GM18867 (cell line): ENCODE measurements around the gene TNFSF12.
A peak's percentile ranks its signal among the peaks of the same experiment; 100 is the strongest.

Experiments used
- ATAC-seq: cut with Tn5 transposase; IDR thresholded peaks from one replicate; pipeline ENCODE4 v1.9.1; 2021; ENCODE audit warnings: mild to moderate bottlenecking, moderate library complexity; ENCODE audit not compliant: unreplicated experiment

TNFSF12 gene

GRCh38 chr17:7541074-7541621, 7.7 kb upstream of the TNFSF12 start:
- no peak for ATAC-seq

GRCh38 chr17:7544911-7545310, 3.9 kb upstream of the TNFSF12 start:
- no peak for ATAC-seq

GRCh38 chr17:7549401-7550055, 670 bp downstream of the TNFSF12 start:
- ATAC-seq = no peak

DNA sequence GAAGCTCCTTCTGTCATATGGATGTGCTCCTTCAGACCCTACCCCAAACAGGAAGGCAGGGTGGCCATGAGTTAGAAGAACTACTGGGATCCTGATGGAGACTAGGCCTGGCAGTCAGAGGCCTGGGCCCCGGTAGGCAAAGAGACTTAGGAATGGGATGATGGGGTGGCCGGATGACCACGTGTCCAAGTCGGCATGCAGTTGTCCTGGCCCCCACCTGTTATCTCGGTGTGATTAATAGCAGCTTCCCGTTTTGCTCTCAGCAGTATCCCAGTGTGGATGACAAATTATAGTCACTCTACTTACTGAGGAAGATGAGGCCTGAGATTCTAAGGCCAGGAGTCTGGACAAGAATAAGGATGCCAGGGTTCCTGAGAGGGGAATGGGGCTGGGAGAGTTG, 1.5 kb downstream of the TNFSF12 start:
- ATAC-seq = no peak

DNA sequence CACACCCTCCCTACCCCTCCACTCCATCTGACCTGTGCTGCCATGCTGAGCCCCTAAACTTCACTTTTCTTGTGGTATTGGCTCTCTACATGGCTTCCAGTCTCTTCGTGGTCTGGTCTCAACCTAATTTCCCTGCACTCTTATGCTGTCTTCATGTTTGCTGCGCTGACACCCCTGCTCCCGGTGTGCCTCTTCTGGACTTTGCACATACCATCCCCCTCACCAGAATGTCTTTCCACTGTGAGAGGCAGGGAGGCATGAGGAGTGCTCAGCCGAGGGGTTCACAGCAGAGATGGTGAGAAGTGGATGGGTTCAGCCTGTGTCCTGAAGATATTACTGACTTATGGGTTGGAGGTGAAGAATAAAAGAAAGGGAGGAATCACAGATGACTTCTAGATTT, 2.5 kb downstream of the TNFSF12 start:
- no peak for ATAC-seq

DNA sequence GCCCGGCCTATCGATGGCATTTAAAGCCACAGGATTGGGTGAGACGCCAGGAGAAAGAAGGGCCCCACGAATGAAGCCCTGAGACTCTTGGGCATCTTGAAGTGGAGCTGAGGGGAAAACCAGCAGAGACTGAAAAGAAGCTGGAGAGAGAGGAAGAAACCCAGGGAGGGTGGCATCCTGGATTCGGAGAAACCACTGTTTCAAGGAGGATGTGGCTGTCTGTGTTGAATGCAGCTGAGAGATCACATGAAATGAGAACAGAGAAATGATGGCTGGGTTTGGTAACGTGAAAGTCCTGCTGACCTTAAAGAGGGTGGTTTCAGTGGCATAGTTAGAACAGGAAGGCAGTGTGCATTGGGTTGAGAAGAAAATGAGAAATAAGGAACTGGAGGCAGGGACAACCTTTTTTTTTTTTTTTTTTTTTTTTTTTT, 3.8 kb downstream of the TNFSF12 start:
- peak; percentile 66 for ATAC-seq

DNA sequence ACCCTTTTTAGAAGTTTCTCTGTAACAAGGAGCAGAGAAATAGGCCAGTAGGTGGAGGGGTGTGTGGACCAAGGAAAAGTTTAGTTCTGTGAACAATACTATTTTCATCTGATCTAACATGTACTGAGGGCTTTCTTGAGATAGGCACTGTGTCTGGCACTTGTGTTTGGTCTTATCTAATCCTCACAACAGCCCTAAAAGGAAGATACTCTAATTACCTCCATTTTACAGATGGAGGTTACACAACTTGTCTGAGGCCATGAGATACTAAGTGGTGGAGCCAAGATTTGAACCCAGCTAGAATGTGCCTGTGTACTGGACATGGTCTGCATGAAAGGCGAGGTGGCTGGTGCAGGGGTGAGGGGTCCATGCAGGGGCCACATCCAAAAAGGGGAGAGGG, 4.5 kb downstream of the TNFSF12 start:
- no peak for ATAC-seq

GRCh38 chr17:7555320-7555948, 6.6 kb downstream of the TNFSF12 start:
- ATAC-seq = no peak

DNA sequence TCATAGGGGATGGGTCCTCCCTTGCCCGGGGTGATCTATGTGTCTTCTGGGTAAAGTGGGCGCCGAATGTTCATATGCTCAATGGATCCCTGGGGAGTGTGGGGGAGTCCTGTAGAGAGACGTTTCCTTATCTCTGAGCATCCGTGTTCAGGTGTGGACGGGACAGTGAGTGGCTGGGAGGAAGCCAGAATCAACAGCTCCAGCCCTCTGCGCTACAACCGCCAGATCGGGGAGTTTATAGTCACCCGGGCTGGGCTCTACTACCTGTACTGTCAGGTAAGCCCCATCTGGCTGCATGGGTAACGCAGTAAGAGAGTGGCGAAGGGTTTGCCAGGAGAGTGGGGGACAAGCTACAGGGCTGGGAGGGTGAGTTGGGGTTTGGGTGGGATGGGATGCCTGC, 7.8 kb downstream of the TNFSF12 start:
- no peak for ATAC-seq

- ATAC-seq = no peak
Measured at GRCh38 chr17:7557147-7557764, 8.4 kb downstream of the TNFSF12 start.

GRCh38 chr17:7557775-7558543, 9.1 kb downstream of the TNFSF12 start:
- no peak for ATAC-seq

DNA sequence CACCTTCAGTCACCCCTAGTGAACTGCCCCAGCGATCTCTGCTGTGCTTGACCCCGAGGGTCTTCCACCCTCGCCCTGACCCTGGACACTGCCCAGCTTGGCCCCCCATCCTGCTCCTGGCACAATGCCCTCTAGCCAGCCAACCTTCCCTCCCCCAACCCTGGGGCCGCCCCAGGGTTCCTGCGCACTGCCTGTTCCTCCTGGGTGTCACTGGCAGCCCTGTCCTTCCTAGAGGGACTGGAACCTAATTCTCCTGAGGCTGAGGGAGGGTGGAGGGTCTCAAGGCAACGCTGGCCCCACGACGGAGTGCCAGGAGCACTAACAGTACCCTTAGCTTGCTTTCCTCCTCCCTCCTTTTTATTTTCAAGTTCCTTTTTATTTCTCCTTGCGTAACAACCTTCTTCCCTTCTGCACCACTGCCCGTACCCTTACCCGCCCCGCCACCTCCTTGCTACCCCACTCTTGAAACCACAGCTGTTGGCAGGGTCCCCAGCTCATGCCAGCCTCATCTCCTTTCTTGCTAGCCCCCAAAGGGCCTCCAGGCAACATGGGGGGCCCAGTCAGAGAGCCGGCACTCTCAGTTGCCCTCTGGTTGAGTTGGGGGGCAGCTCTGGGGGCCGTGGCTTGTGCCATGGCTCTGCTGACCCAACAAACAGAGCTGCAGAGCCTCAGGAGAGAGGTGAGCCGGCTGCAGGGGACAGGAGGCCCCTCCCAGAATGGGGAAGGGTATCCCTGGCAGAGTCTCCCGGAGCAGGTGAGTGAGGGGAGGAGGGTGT, 9.9 kb downstream of the TNFSF12 start, which contains the start of gene TNFSF13:
TSS of gene TNFSF13 (plus strand) at position 207 of the 776 bp plus-strand sequence. CDS start at position 497, 290 bp downstream.
- no peak for ATAC-seq

GRCh38 chr17:7559320-7560171, 10.7 kb downstream of the TNFSF12 start:
- no peak for ATAC-seq

DNA sequence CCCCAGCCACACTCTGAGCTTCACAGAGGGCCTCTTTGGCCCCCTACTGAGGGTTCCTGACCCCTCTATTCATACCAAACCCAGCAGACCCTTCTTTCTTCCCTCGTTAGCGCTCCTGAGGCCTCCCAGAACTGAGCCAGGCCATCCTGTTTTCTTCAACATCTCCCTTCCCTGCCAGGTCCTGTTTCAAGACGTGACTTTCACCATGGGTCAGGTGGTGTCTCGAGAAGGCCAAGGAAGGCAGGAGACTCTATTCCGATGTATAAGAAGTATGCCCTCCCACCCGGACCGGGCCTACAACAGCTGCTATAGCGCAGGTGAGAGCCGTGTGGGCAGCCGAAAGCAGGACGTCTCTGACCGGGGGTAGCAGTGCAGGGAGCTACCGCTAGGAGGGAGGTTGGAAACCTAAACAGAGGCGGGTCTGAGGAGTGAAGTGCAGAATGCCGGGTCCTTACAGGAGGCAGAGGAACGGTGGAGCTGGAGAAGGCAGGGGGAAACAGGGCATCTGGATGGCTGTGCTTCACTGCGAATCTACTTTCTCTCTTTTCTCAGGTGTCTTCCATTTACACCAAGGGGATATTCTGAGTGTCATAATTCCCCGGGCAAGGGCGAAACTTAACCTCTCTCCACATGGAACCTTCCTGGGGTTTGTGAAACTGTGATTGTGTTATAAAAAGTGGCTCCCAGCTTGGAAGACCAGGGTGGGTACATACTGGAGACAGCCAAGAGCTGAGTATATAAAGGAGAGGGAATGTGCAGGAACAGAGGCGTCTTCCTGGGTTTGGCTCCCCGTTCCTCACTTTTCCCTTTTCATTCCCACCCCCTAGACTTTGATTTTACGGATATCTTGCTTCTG, 11.5 kb downstream of the TNFSF12 start:
- ATAC-seq = no peak

DNA sequence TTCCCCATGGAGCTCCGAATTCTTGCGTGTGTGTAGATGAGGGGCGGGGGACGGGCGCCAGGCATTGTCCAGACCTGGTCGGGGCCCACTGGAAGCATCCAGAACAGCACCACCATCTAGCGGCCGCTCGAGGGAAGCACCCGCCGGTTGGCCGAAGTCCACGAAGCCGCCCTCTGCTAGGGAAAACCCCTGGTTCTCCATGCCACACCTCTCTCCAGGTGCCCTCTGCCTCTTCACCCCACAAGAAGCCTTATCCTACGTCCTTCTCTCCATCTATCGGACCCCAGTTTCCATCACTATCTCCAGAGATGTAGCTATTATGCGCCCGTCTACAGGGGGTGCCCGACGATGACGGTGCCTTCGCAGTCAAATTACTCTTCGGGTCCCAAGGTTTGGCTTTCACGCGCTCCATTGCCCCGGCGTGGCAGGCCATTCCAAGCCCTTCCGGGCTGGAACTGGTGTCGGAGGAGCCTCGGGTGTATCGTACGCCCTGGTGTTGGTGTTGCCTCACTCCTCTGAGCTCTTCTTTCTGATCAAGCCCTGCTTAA, 12.2 kb downstream of the TNFSF12 start:
- ATAC-seq = peak; percentile 54

- ATAC-seq = peak; percentile 67
Measured at GRCh38 chr17:7561589-7562207, 12.8 kb downstream of the TNFSF12 start, which contains the start of gene SENP3. SENP3 (plus strand) TSS chr17:7561919; CDS start chr17:7563077, 1,158 bp downstream.

DNA sequence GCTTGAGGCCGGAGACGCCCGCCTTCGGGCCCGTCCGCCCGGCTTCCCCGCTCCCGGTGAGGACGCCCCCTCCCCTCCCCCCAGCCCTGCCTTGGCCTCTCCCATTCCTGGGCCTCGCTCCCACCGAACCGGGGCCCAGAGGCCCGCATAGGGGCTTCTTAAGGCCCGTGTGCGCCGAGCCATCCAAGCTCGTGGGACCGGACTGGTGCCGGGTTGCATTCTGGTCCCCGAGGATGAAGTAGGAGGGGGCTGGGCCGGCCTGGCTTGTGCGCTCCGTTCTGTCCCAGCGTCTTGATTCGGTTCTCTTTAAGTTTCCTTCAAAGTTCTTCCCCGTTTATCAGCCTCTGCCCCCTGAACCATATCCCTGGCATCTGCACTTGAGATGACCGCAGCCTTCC, 13.3 kb downstream of the TNFSF12 start:
- ATAC-seq = peak; percentile 2
